Ishikawa (cell line): ENCODE measurements around the gene MARS1.

ENCODE experiments used
- CEBPB ChIP-seq: IDR thresholded peaks from 2 replicates; pipeline ENCODE4 v1.6.1; 2012
- CREB1 ChIP-seq: IDR thresholded peaks from 2 replicates; pipeline ENCODE4 v1.6.1; 2012; ENCODE audit warnings: low read depth
- EP300 ChIP-seq: IDR thresholded peaks from 2 replicates; pipeline ENCODE4 v1.6.1; 2012; ENCODE audit warnings: borderline replicate concordance
- FOXM1 ChIP-seq: IDR thresholded peaks from 2 replicates; pipeline ENCODE4 v1.6.1; 2012; ENCODE audit warnings: low read depth, borderline replicate concordance
- MAX ChIP-seq: IDR thresholded peaks from 2 replicates; pipeline ENCODE4 v1.6.1; 2012
- NFIC ChIP-seq: IDR thresholded peaks from 2 replicates; pipeline ENCODE4 v1.6.1; 2012
- RAD21 ChIP-seq: IDR thresholded peaks from 2 replicates; pipeline ENCODE4 v1.6.1; 2012; ENCODE audit warnings: low read depth
- REST ChIP-seq: IDR thresholded peaks from 2 replicates; pipeline ENCODE4 v1.6.1; 2012; ENCODE audit warnings: low read depth, mild to moderate bottlenecking
- TAF1 ChIP-seq: IDR thresholded peaks from 2 replicates; pipeline ENCODE4 v1.6.1; 2012; ENCODE audit warnings: low read depth, mild to moderate bottlenecking
- TEAD4 ChIP-seq: IDR thresholded peaks from 2 replicates; pipeline ENCODE4 v1.6.1; 2012
- USF1 ChIP-seq: IDR thresholded peaks from 2 replicates; pipeline ENCODE4 v1.6.1; 2012
- YY1 ChIP-seq: IDR thresholded peaks from 2 replicates; pipeline ENCODE4 v1.6.1; 2012; ENCODE audit warnings: low read depth

GRCh38 chr12:57554453-57554852, 66.6 kb downstream of the MARS1 start:
- TF ChIP-seq EP300 = no peak
- no peak for TF ChIP-seq REST
- no peak for TF ChIP-seq CEBPB
- no peak for TF ChIP-seq MAX
- TF ChIP-seq YY1 = no peak
- no peak for TF ChIP-seq RAD21
- TF ChIP-seq TAF1 = no peak
- no peak for TF ChIP-seq FOXM1
- no peak for TF ChIP-seq NFIC
- TF ChIP-seq CREB1 = no peak
- TF ChIP-seq TEAD4 = no peak
- no peak for TF ChIP-seq USF1
